HepG2 (cell line): ENCODE measurements around the gene ZCCHC17. TPM values are rescaled to one million over a fixed set of nuclear protein-coding genes. Genes with fewer than 3 reads are reported as not detected.

Experiments used
- ATM ChIP-seq: fragments of 450-650 bp; IDR thresholded peaks from 2 replicates; pipeline ENCODE4 v1.7.1; 2017; ENCODE audit warnings: mild to moderate bottlenecking, borderline replicate concordance
- CENPX ChIP-seq: sonication (generic); formaldehyde crosslinking; IDR thresholded peaks from 2 replicates; pipeline ENCODE4 v1.9.0; 2021; ENCODE audit warnings: mild to moderate bottlenecking, missing genetic modification reagents, moderate library complexity
- GTF3A ChIP-seq: sonication (generic); formaldehyde crosslinking; conservative IDR thresholded peaks from 2 replicates; pipeline ENCODE4 v1.4.0; 2020; ENCODE audit warnings: mild to moderate bottlenecking, missing genetic modification reagents
- MED1 ChIP-seq: sonication (generic); formaldehyde crosslinking; IDR thresholded peaks from 2 replicates; pipeline ENCODE4 v1.4.0; 2020; ENCODE audit warnings: missing genetic modification reagents
- NKX3-1 ChIP-seq: sonication (generic); formaldehyde crosslinking; IDR thresholded peaks from 2 replicates; pipeline ENCODE4 v1.5.0; 2020; ENCODE audit warnings: missing genetic modification reagents
- REPIN1 ChIP-seq: sonication (generic); formaldehyde crosslinking; IDR thresholded peaks from 2 replicates; pipeline ENCODE4 v1.8.0; 2022; ENCODE audit warnings: missing genetic modification reagents, low read depth, mild to moderate bottlenecking, borderline replicate concordance
- SNRNP70 ChIP-seq: fragments of 200-400 bp; formaldehyde crosslinking; IDR thresholded peaks from 2 replicates; pipeline ENCODE4 v1.6.1; 2017; ENCODE audit warnings: mild to moderate bottlenecking, low read depth, low read length, moderate library complexity
- SP140L ChIP-seq: sonication (generic); formaldehyde crosslinking; IDR thresholded peaks from 2 replicates; pipeline ENCODE4 v1.4.0; 2020; ENCODE audit warnings: missing genetic modification reagents, borderline replicate concordance
- TIGD3 ChIP-seq: sonication (generic); formaldehyde crosslinking; IDR thresholded peaks from 2 replicates; pipeline ENCODE4 v1.5.1; 2020; ENCODE audit warnings: mild to moderate bottlenecking, missing genetic modification reagents, borderline replicate concordance
- XRCC5 ChIP-seq: fragments of 200-400 bp; formaldehyde crosslinking; optimal IDR thresholded peaks from 2 replicates; pipeline ENCODE3; 2017; ENCODE audit warnings: mild to moderate bottlenecking, low read length
- ZFP82 ChIP-seq: sonication (generic); formaldehyde crosslinking; IDR thresholded peaks from 2 replicates; pipeline ENCODE4 v1.5.1; 2020; ENCODE audit warnings: mild to moderate bottlenecking, missing genetic modification reagents, borderline replicate concordance
- ZNF138 ChIP-seq: sonication (generic); formaldehyde crosslinking; IDR thresholded peaks from 2 replicates; pipeline ENCODE4 v1.5.0; 2020; ENCODE audit warnings: mild to moderate bottlenecking, low read depth, missing genetic modification reagents
- ZNF160 ChIP-seq: sonication (generic); formaldehyde crosslinking; IDR thresholded peaks from 2 replicates; pipeline ENCODE4 v1.8.0; 2022; ENCODE audit warnings: mild to moderate bottlenecking, inconsistent platforms, missing genetic modification reagents
- ZNF207 ChIP-seq: fragments of 450-650 bp; IDR thresholded peaks from 2 replicates; pipeline ENCODE4 v1.6.1; 2016; ENCODE audit warnings: antibody characterized with exemption, borderline replicate concordance
- ZNF251 ChIP-seq: sonication (generic); formaldehyde crosslinking; IDR thresholded peaks from 2 replicates; pipeline ENCODE4 v1.9.0; 2021; ENCODE audit warnings: mild to moderate bottlenecking, missing genetic modification reagents
- ZNF484 ChIP-seq: sonication (generic); formaldehyde crosslinking; IDR thresholded peaks from 2 replicates; pipeline ENCODE4 v1.5.1; 2020; ENCODE audit warnings: mild to moderate bottlenecking, low read depth, missing genetic modification reagents, borderline replicate concordance
- ZNF513 ChIP-seq: sonication (generic); formaldehyde crosslinking; conservative IDR thresholded peaks from 2 replicates; pipeline ENCODE4 v1.5.0; 2020; ENCODE audit warnings: missing genetic modification reagents
- ZNF563 ChIP-seq: sonication (generic); formaldehyde crosslinking; IDR thresholded peaks from 2 replicates; pipeline ENCODE4 v1.8.0; 2022; ENCODE audit warnings: mild to moderate bottlenecking, moderate library complexity, missing genetic modification reagents
- ZNF607 ChIP-seq: sonication (generic); formaldehyde crosslinking; IDR thresholded peaks from 2 replicates; pipeline ENCODE4 v1.5.1; 2020; ENCODE audit warnings: missing genetic modification reagents, mild to moderate bottlenecking, borderline replicate concordance
- ZNF639 ChIP-seq: conservative IDR thresholded peaks from 2 replicates; pipeline ENCODE4 v1.6.1; 2018; ENCODE audit warnings: missing genetic modification reagents
- ZNF720 ChIP-seq: sonication (generic); formaldehyde crosslinking; IDR thresholded peaks from 2 replicates; pipeline ENCODE4 v1.4.0; 2020; ENCODE audit warnings: missing genetic modification reagents
- ZNF891 ChIP-seq: sonication (generic); formaldehyde crosslinking; IDR thresholded peaks from 2 replicates; pipeline ENCODE4 v1.5.0; 2020; ENCODE audit warnings: mild to moderate bottlenecking, missing genetic modification reagents
- polyA plus RNA-seq, 8 experiments: library from polyadenylated mRNA; depleted of rRNA in 3 of 8; stranded (reverse) in 7 of 8; unstranded in 1 of 8; fragments of >200 nt; fragmentation: Illumina TruSeq in 4 of 8; extraction: Trizol in 4 of 8; gene quantifications; 2 replicates each; pipeline versions ENCODE4 v1.2.1 to v1.2.3, GENCODE V29; 2011 to 2016; ENCODE audit warnings: low read depth in 4 of 8, missing spikeins in 1 of 8, mixed read lengths in 1 of 8; ENCODE audit not compliant: insufficient read depth in 1 of 8
- total RNA-seq, 5 experiments: library from RNA; depleted of rRNA; stranded (reverse); fragments of >200 nt; fragmentation: Illumina TruSeq; extraction: Trizol; gene quantifications; 2 replicates each; pipeline ENCODE4 v1.2.3, GENCODE V29; 2016; ENCODE audit warnings: low read depth in 1 of 5
- TF ChIP-seq, protein P1 (sequence below): sonication (generic); formaldehyde crosslinking; conservative IDR thresholded peaks from 2 replicates; pipeline ENCODE4 v1.8.0; 2022; ENCODE audit warnings: low read depth, missing genetic modification reagents
- TF ChIP-seq, protein P2 (sequence below): IDR thresholded peaks from 2 replicates; pipeline ENCODE4 v1.6.1; 2016; ENCODE audit warnings: missing compliant biosample characterization, missing genetic modification reagents, borderline replicate concordance

The ZCCHC17 gene
- total and polyA plus RNA-seq, 2 of the 13 experiments (the other 11 are each of a cell fraction or from before 2014, with no cell fraction given), result 20.5 to 53.0 TPM

- TF ChIP-seq ZNF513 (CRISPR knock-in tag) (no peak), CENPX (CRISPR knock-in tag) (no peak), ZNF251 (CRISPR knock-in tag) (no peak), ZNF720 (CRISPR knock-in tag) (no peak), NKX3-1 (CRISPR knock-in tag) (no peak), REPIN1 (CRISPR knock-in tag) (no peak), ZNF891 (CRISPR knock-in tag) (no peak; the same call in 1 of the 2 replicates), ZFP82 (CRISPR knock-in tag) (no peak), ZNF138 (no peak), TIGD3 (CRISPR knock-in tag) (no peak), MED1 (CRISPR knock-in tag) (peak; percentile 29; the same call in 1 of the 2 replicates), ATM (no peak), SNRNP70 (no peak), ZNF639 (no peak), ZNF207 (no peak), ZNF563 (peak; percentile 39; the same call in 1 of the 2 replicates), ZNF484 (no peak), GTF3A (no peak), SP140L (CRISPR knock-in tag) (no peak), XRCC5 (peak; percentile 25), ZNF607 (CRISPR knock-in tag) (no peak), ZNF160 (CRISPR knock-in tag) (no peak)
- TF ChIP-seq, protein P1, sequence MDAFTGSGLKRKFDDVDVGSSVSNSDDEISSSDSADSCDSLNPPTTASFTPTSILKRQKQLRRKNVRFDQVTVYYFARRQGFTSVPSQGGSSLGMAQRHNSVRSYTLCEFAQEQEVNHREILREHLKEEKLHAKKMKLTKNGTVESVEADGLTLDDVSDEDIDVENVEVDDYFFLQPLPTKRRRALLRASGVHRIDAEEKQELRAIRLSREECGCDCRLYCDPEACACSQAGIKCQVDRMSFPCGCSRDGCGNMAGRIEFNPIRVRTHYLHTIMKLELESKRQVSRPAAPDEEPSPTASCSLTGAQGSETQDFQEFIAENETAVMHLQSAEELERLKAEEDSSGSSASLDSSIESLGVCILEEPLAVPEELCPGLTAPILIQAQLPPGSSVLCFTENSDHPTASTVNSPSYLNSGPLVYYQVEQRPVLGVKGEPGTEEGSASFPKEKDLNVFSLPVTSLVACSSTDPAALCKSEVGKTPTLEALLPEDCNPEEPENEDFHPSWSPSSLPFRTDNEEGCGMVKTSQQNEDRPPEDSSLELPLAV, result no peak
- TF ChIP-seq, protein P2, sequence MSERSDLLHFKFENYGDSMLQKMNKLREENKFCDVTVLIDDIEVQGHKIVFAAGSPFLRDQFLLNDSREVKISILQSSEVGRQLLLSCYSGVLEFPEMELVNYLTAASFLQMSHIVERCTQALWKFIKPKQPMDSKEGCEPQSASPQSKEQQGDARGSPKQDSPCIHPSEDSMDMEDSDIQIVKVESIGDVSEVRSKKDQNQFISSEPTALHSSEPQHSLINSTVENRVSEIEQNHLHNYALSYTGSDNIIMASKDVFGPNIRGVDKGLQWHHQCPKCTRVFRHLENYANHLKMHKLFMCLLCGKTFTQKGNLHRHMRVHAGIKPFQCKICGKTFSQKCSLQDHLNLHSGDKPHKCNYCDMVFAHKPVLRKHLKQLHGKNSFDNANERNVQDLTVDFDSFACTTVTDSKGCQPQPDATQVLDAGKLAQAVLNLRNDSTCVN (CRISPR knock-in tag), result no peak
Measured at GRCh38 chr1:31394584-31395193, 97.9 kb downstream of the ZCCHC17 start (continued).
